ENCODE data around the gene ZNF467.
A peak's percentile ranks its signal among the peaks of the same experiment; 100 is the strongest.

ZNF467 gene

DNA sequence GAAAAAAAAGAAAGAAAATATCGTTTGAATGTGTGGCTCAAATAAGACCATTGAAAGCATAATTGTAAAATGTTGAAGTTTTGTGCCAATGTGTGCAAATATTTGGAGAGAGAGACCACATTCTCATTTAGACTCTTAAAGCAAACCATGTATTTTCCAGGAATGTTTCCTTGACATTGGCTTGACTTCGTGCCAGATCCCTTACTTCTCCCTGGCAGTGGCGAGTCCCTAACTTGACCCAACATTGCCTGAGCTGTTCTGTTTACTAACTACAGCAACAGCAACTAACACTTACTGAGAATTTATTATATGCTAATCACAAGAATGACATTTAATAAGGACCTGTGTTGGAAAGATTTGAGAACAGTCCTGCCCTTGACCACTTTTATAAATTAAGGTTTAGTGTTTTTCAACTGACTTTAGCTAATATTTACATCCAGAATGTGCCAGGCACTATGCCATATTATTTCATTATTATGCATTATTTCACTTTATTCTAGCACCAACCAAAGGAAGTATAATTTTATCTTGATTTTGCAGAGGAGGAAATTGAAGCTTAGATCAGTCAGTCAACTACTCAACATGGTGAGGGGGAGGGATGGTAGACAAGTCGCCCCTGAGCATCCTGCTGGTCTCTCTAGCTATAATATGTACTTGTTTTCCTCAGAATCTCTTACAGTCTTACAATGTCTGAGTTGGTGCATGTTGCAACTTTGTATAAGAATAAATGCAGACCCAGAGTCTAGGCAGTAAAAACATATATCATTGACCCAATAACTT, 29.7 kb downstream of the ZNF467 start:
- Histone ChIP-seq H3K27me3 (ENCODE audit: control insufficient read depth in 3 of 3, insufficient read depth in 3 of 3, low read depth in 1 of 3, low read length in 3 of 3) (no peaks in the 10 kb centered on the region), H2BK120ac (ENCODE audit: low read depth, low read length) (no peak overlapping the region), H3K9ac (ENCODE audit: low read depth, low read length, poor library complexity) (no peak overlapping the region), H2AFZ (ENCODE audit: low read length) (no peak overlapping the region), H2BK15ac (ENCODE audit: low read length) (no peak overlapping the region), H3K4me3 (ENCODE audit: low read length in 2 of 2) (no peak overlapping the region), H4K8ac (ENCODE audit: low read depth, low read length) (no peak overlapping the region), H3K9me3 (replicated peaks in 1 of 2; ENCODE audit: control insufficient read depth in 2 of 2, insufficient read depth in 1 of 2, low read depth in 1 of 2, low read length in 2 of 2) (peaks cover 0 to 4% of the 10 kb centered on the region in 2 donors), H3K18ac (ENCODE audit: low read length) (no peak overlapping the region), H3K36me3 (replicated peaks in 1 of 2; ENCODE audit: control insufficient read depth in 2 of 2, insufficient read depth in 2 of 2, low read length in 2 of 2) (no peaks in the 10 kb centered on the region), H3K14ac (ENCODE audit: low read length) (no peak overlapping the region), H3K79me1 (ENCODE audit: low read depth, low read length) (no peaks in the 10 kb centered on the region), H3K4ac (ENCODE audit: low read length) (no peak overlapping the region), H2BK12ac (ENCODE audit: low read length) (no peak overlapping the region), H2BK5ac (ENCODE audit: low read length) (no peak overlapping the region), H3K4me1 (ENCODE audit: control insufficient read depth in 2 of 2, insufficient read depth in 1 of 2, low read depth in 1 of 2, low read length in 2 of 2) (peaks cover 8 to 15% of the 10 kb centered on the region in 2 donors), H3K27ac (replicated peaks; ENCODE audit: low read length) (no peak overlapping the region), H4K91ac (ENCODE audit: low read depth, low read length, poor library complexity) (no peak overlapping the region), H3K23ac (ENCODE audit: low read depth, low read length, poor library complexity) (no peak overlapping the region), H3K4me2 (ENCODE audit: insufficient read depth, low read length, poor library complexity, severe bottlenecking) (no peak overlapping the region), H2AK5ac (ENCODE audit: low read depth, low read length) (no peak overlapping the region)
- no peak for DNase-seq (ENCODE audit: low spot score)
- WGBS, 2 donors (ENCODE audit: extremely low coverage in 2 of 2, insufficient read length in 2 of 2, insufficient replicate concordance in 1 of 2): 100% methylated on average over 1 of the region's 4 CpGs; no CpG with 5 or more reads in 1 of the 2 donors

DNA sequence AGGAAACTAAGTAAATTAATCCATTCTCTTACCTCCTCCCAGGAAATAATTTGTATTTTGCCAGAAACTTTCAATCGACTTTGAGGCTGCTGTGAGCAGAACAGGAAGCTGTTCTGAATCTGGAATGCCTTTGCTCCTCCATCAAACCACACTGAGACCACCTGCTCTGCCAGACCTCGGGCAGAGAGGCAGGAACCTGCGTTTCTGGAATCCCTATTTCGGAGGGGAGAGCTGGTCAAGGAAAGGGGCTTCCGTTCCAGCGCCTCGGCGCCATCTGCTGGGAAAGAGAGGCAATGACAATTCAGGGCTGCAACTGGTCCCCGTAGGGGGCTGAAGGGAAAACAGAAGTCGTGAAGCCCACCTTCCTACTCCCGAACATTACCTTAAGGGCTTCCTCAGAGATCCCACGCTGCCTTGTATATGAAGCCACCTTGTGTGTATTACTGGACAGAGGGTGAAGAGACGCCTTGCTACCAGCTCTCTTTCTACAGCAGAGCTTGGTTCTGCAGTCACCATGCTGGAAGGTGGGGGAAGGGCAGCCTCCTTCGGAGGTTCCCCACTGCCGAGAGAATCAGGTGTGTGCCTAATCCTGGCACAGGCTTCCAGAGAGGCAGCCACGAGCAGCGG, 31.2 kb downstream of the ZNF467 start:
- H3K4me1 ChIP-seq (ENCODE audit: control insufficient read depth in 2 of 2, insufficient read depth in 1 of 2, low read depth in 1 of 2, low read length in 2 of 2): peaks cover 1 to 5% of the 10 kb centered on the region in 2 donors
- H3K27me3 ChIP-seq (ENCODE audit: control insufficient read depth in 3 of 3, insufficient read depth in 3 of 3, low read depth in 1 of 3, low read length in 3 of 3): no peaks in the 10 kb centered on the region
- H3K4me3 ChIP-seq (ENCODE audit: low read length in 2 of 2): peak overlapping the region; percentile 35 to 73
- no peak overlapping the region for H2BK120ac ChIP-seq (ENCODE audit: low read depth, low read length)
- no peak overlapping the region for H2AK5ac ChIP-seq (ENCODE audit: low read depth, low read length)
- no peak overlapping the region for H2BK15ac ChIP-seq (ENCODE audit: low read length)
- no peak overlapping the region for H3K14ac ChIP-seq (ENCODE audit: low read length)
- H3K9ac ChIP-seq (ENCODE audit: low read depth, low read length, poor library complexity): no peak overlapping the region
- peak; percentile 77 for DNase-seq (ENCODE audit: low spot score)
- no peak overlapping the region for H2BK12ac ChIP-seq (ENCODE audit: low read length)
- no peak overlapping the region for H3K4ac ChIP-seq (ENCODE audit: low read length)
- no CpG with 5 or more reads among the region's 17 CpGs for WGBS, 2 donors (ENCODE audit: extremely low coverage in 2 of 2, insufficient read length in 2 of 2, insufficient replicate concordance in 1 of 2)
- peaks cover 0 to 4% of the 10 kb centered on the region in 2 donors for H3K9me3 ChIP-seq (replicated peaks in 1 of 2; ENCODE audit: control insufficient read depth in 2 of 2, insufficient read depth in 1 of 2, low read depth in 1 of 2, low read length in 2 of 2)
- H2BK5ac ChIP-seq (ENCODE audit: low read length): no peak overlapping the region
- H4K8ac ChIP-seq (ENCODE audit: low read depth, low read length): no peak overlapping the region
- no peak overlapping the region for H3K18ac ChIP-seq (ENCODE audit: low read length)
- H3K4me2 ChIP-seq (ENCODE audit: insufficient read depth, low read length, poor library complexity, severe bottlenecking): peak overlapping the region; percentile 39
- no peaks in the 10 kb centered on the region for H3K36me3 ChIP-seq (replicated peaks in 1 of 2; ENCODE audit: control insufficient read depth in 2 of 2, insufficient read depth in 2 of 2, low read length in 2 of 2)
- no peak overlapping the region for H4K91ac ChIP-seq (ENCODE audit: low read depth, low read length, poor library complexity)
- no peak overlapping the region for H3K27ac ChIP-seq (replicated peaks; ENCODE audit: low read length)
- H3K79me1 ChIP-seq (ENCODE audit: low read depth, low read length): no peaks in the 10 kb centered on the region
- no peak overlapping the region for H3K23ac ChIP-seq (ENCODE audit: low read depth, low read length, poor library complexity)
- H2AFZ ChIP-seq (ENCODE audit: low read length): peak overlapping the region; percentile 87

DNA sequence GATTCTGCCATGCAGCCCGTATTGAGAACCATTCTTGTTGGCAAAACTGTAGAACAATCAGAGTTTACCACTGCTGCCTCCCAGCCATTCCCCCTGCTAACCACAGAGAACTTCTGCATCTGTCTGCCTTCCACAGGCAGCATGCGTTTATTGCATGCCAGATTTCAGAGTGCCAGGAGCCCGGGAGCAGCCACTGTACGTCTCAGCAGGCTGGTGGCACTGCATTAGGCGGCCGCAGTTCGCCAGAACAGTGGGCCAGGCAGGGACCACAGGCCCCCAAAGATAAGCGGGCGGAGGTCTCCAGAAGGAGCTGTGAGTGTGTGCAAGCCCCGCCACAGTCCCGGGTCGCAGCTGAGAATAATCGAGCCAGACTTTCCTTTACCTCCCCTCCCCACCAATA, 31.8 kb downstream of the ZNF467 start:
- no peak overlapping the region for H3K23ac ChIP-seq (ENCODE audit: low read depth, low read length, poor library complexity)
- no peak overlapping the region for H3K27ac ChIP-seq (replicated peaks; ENCODE audit: low read length)
- no peak overlapping the region for H3K14ac ChIP-seq (ENCODE audit: low read length)
- no peak overlapping the region for H2BK12ac ChIP-seq (ENCODE audit: low read length)
- no peak overlapping the region for H2BK120ac ChIP-seq (ENCODE audit: low read depth, low read length)
- no CpG with 5 or more reads among the region's 13 CpGs for WGBS, 2 donors (ENCODE audit: extremely low coverage in 2 of 2, insufficient read length in 2 of 2, insufficient replicate concordance in 1 of 2)
- no peaks in the 10 kb centered on the region for H3K79me1 ChIP-seq (ENCODE audit: low read depth, low read length)
- peak overlapping the region; percentile 71 for H3K4ac ChIP-seq (ENCODE audit: low read length)
- H3K9ac ChIP-seq (ENCODE audit: low read depth, low read length, poor library complexity): no peak overlapping the region
- H3K4me2 ChIP-seq (ENCODE audit: insufficient read depth, low read length, poor library complexity, severe bottlenecking): no peak overlapping the region
- H2AFZ ChIP-seq (ENCODE audit: low read length): peak overlapping the region; percentile 87
- H2AK5ac ChIP-seq (ENCODE audit: low read depth, low read length): no peak overlapping the region
- no peak overlapping the region for H4K91ac ChIP-seq (ENCODE audit: low read depth, low read length, poor library complexity)
- peaks cover 1 to 5% of the 10 kb centered on the region in 2 donors for H3K4me1 ChIP-seq (ENCODE audit: control insufficient read depth in 2 of 2, insufficient read depth in 1 of 2, low read depth in 1 of 2, low read length in 2 of 2)
- H2BK5ac ChIP-seq (ENCODE audit: low read length): no peak overlapping the region
- DNase-seq (ENCODE audit: low spot score): no peak
- H4K8ac ChIP-seq (ENCODE audit: low read depth, low read length): peak overlapping the region; percentile 48
- H3K18ac ChIP-seq (ENCODE audit: low read length): peak overlapping the region; percentile 83
- no peaks in the 10 kb centered on the region for H3K36me3 ChIP-seq (replicated peaks in 1 of 2; ENCODE audit: control insufficient read depth in 2 of 2, insufficient read depth in 2 of 2, low read length in 2 of 2)
- no peak overlapping the region for H2BK15ac ChIP-seq (ENCODE audit: low read length)
- no peaks in the 10 kb centered on the region for H3K27me3 ChIP-seq (ENCODE audit: control insufficient read depth in 3 of 3, insufficient read depth in 3 of 3, low read depth in 1 of 3, low read length in 3 of 3)
- peak overlapping the region in 1 of 2 donors; percentile 6 for H3K4me3 ChIP-seq (ENCODE audit: low read length in 2 of 2)
- peaks cover 0 to 4% of the 10 kb centered on the region in 2 donors for H3K9me3 ChIP-seq (replicated peaks in 1 of 2; ENCODE audit: control insufficient read depth in 2 of 2, insufficient read depth in 1 of 2, low read depth in 1 of 2, low read length in 2 of 2)
